H1 (cell line): Measurements from ENCODE around the gene CAMK1. TPM values are rescaled to one million over a fixed set of nuclear protein-coding genes. Genes with fewer than 3 reads are reported as not detected.

Source experiments
- CTCF ChIA-PET: fragments of 300-600 bp; sonication (Branson Sonifier 250); formaldehyde crosslinking; loops from one replicate; lab custom pipeline; 2021; ENCODE audit not compliant: partially characterized antibody; lab: Charles Lee
- POLR2A ChIA-PET: fragments of 300-600 bp; sonication (Branson Sonifier 250); formaldehyde crosslinking; loops from one replicate; lab custom pipeline; 2021; ENCODE audit warnings: inconsistent platforms; ENCODE audit not compliant: partially characterized antibody; lab: Charles Lee
- DNase-seq, 2 experiments: peaks; one replicate each; pipeline versions ENCODE4 v3.0.0 to v3.0.0-alpha.2; 2010 to 2022; ENCODE audit warnings: low spot score in 2 of 2, low read depth in 1 of 2, mixed read lengths in 1 of 2
- FAIRE-seq: peaks from 2 replicates; lab custom pipeline; 2011; peaks lifted over from hg19 to GRCh38; lab: Jason Lieb, UNC
- H2AFZ ChIP-seq: 2 replicates; pipeline ENCODE4 v1.8.1; 2012; ENCODE audit warnings: low read length, inconsistent platforms
- H2AK5ac ChIP-seq: 2 replicates; pipeline ENCODE4 v1.6.1; 2013; ENCODE audit warnings: low read depth, low read length
- H2BK120ac ChIP-seq: replicated peaks from 2 replicates; pipeline ENCODE3; 2013; ENCODE audit warnings: low read depth, low read length, inconsistent platforms
- H2BK12ac ChIP-seq: 2 replicates; pipeline ENCODE4 v1.6.1; 2013; ENCODE audit warnings: low read depth, low read length
- H2BK15ac ChIP-seq: 2 replicates; pipeline ENCODE4 v1.6.1; 2013; ENCODE audit warnings: low read length
- H2BK20ac ChIP-seq: 2 replicates; pipeline ENCODE4 v1.6.1; 2013; ENCODE audit warnings: low read length
- H2BK5ac ChIP-seq: 2 replicates; pipeline ENCODE4 v1.6.1; 2013; ENCODE audit warnings: low read depth, low read length
- H3K14ac ChIP-seq: 2 replicates; pipeline ENCODE4 v1.6.1; 2013; ENCODE audit warnings: inconsistent platforms; ENCODE audit not compliant: insufficient read length
- H3K18ac ChIP-seq: 2 replicates; pipeline ENCODE4 v1.6.1; 2013; ENCODE audit warnings: low read length; ENCODE audit errors: extremely low read depth
- H3K23ac ChIP-seq: 2 replicates; pipeline ENCODE4 v1.6.1; 2013; ENCODE audit warnings: inconsistent platforms; ENCODE audit not compliant: insufficient read length
- H3K23me2 ChIP-seq: 2 replicates; pipeline ENCODE4 v1.6.1; 2013; ENCODE audit warnings: low read depth, low read length
- H3K27ac ChIP-seq: 2 replicates; pipeline ENCODE4 v1.6.1; 2011; ENCODE audit warnings: low read depth, low read length, inconsistent platforms
- H3K27me3 ChIP-seq, 4 experiments: replicated peaks in 1 of 4; 1 replicate in 1 of 4; 2 replicates in 3 of 4; pipeline versions ENCODE4 v1.6.1 to v1.8.1; 2011 to 2013; ENCODE audit warnings: low read length in 3 of 4, mild to moderate bottlenecking in 3 of 4, inconsistent platforms in 2 of 4, mixed read lengths in 2 of 4, moderate library complexity in 1 of 4; ENCODE audit not compliant: control insufficient read depth in 3 of 4, insufficient read depth in 3 of 4; ENCODE audit errors: extremely low read depth in 1 of 4
- H3K36me3 ChIP-seq, 4 experiments: 2 replicates each; pipeline versions ENCODE4 v1.6.1 to v1.8.1; 2011 to 2013; ENCODE audit warnings: mild to moderate bottlenecking in 4 of 4, low read length in 3 of 4, moderate library complexity in 2 of 4, control low read depth in 1 of 4, inconsistent platforms in 1 of 4; ENCODE audit not compliant: insufficient read depth in 4 of 4, control insufficient read depth in 2 of 4
- H3K4ac ChIP-seq: replicated peaks from 2 replicates; pipeline ENCODE3; 2013; ENCODE audit warnings: low read length, low read depth, mixed read lengths, inconsistent platforms; ENCODE audit not compliant: insufficient read length
- H3K4me1 ChIP-seq, 4 experiments: replicated peaks in 1 of 4; 1 replicate in 1 of 4; 2 replicates in 3 of 4; pipeline versions ENCODE4 v1.6.1 to v1.8.1; 2011 to 2013; ENCODE audit warnings: low read length in 3 of 4, inconsistent platforms in 2 of 4, mixed read lengths in 1 of 4; ENCODE audit not compliant: insufficient read depth in 4 of 4, control insufficient read depth in 3 of 4
- H3K4me2 ChIP-seq, 2 experiments: 2 replicates each; pipeline versions ENCODE4 v1.6.1 to v1.8.1; 2011 to 2013; ENCODE audit warnings: low read depth in 2 of 2, low read length in 2 of 2, control low read depth in 1 of 2, inconsistent platforms in 1 of 2, mild to moderate bottlenecking in 1 of 2; ENCODE audit not compliant: insufficient read depth in 1 of 2
- H3K4me3 ChIP-seq, 4 experiments: fragments of 200-600, 300-600 bp in 1 of 4; sonication (generic), shearing (Covaris generic), sonication (Bioruptor Twin) in 1 of 4; 2 replicates each; pipeline versions ENCODE4 v1.5.1 to v1.8.1; 2011 to 2016; ENCODE audit warnings: low read length in 4 of 4, low read depth in 3 of 4, control low read depth in 2 of 4, inconsistent platforms in 2 of 4, mild to moderate bottlenecking in 2 of 4, mixed read lengths in 1 of 4, moderate library complexity in 1 of 4; ENCODE audit not compliant: insufficient read depth in 2 of 4; ENCODE audit errors: extremely low read depth in 1 of 4
- H3K56ac ChIP-seq: replicated peaks from 2 replicates; pipeline ENCODE3; 2013; ENCODE audit warnings: low read depth, mild to moderate bottlenecking, mixed read lengths, low read length, inconsistent platforms; ENCODE audit not compliant: insufficient read length
- H3K79me1 ChIP-seq: 2 replicates; pipeline ENCODE4 v1.6.1; 2013; ENCODE audit warnings: low read depth, low read length, control low read depth
- H3K79me2 ChIP-seq, 2 experiments: 2 replicates each; pipeline versions ENCODE4 v1.6.1 to v1.8.1; 2012 to 2013; ENCODE audit warnings: low read length in 2 of 2, mild to moderate bottlenecking in 2 of 2, inconsistent platforms in 1 of 2; ENCODE audit not compliant: insufficient read depth in 2 of 2, control insufficient read depth in 1 of 2
- H3K9ac ChIP-seq, 4 experiments: replicated peaks in 1 of 4; 1 replicate in 1 of 4; 2 replicates in 3 of 4; pipeline versions ENCODE4 v1.6.1 to v1.8.1; 2011 to 2013; ENCODE audit warnings: low read depth in 3 of 4, low read length in 3 of 4, control low read depth in 2 of 4, mild to moderate bottlenecking in 2 of 4, moderate library complexity in 2 of 4, inconsistent platforms in 1 of 4; ENCODE audit errors: extremely low read depth in 1 of 4
- H3K9me3 ChIP-seq, 2 experiments: 2 replicates each; pipeline versions ENCODE4 v1.6.1 to v1.8.1; 2012 to 2013; ENCODE audit warnings: mild to moderate bottlenecking in 2 of 2, moderate library complexity in 2 of 2, control low read depth in 1 of 2, inconsistent platforms in 1 of 2, low read depth in 1 of 2, low read length in 1 of 2, mixed read lengths in 1 of 2; ENCODE audit not compliant: insufficient read depth in 2 of 2
- H4K20me1 ChIP-seq, 2 experiments: replicated peaks in 1 of 2; 2 replicates each; pipeline versions ENCODE3 to v1.8.1; 2011 to 2013; ENCODE audit warnings: inconsistent platforms in 2 of 2, low read length in 2 of 2, mild to moderate bottlenecking in 1 of 2; ENCODE audit not compliant: insufficient read depth in 2 of 2, control insufficient read depth in 1 of 2
- H4K5ac ChIP-seq: 2 replicates; pipeline ENCODE4 v1.6.1; 2013; ENCODE audit warnings: low read length, low read depth, mixed read lengths, inconsistent platforms; ENCODE audit not compliant: insufficient read length
- H4K8ac ChIP-seq: 2 replicates; pipeline ENCODE4 v1.8.0; 2013; ENCODE audit warnings: mild to moderate bottlenecking, moderate library complexity, low read length, inconsistent platforms; ENCODE audit not compliant: insufficient read depth; ENCODE audit errors: extremely low read depth
- H4K91ac ChIP-seq: replicated peaks from 2 replicates; pipeline ENCODE3; 2013; ENCODE audit warnings: low read length, mixed read lengths, inconsistent platforms; ENCODE audit not compliant: insufficient read length
- ATF2 ChIP-seq: IDR thresholded peaks from 2 replicates; pipeline ENCODE4 v1.6.1; 2012; ENCODE audit warnings: low read length, inconsistent platforms
- BCL11A ChIP-seq, 2 experiments: IDR thresholded peaks; one replicate each; pipeline ENCODE4 v1.6.1; 2011; ENCODE audit warnings: low read depth in 2 of 2, low read length in 2 of 2, mild to moderate bottlenecking in 2 of 2
- BRCA1 ChIP-seq: IDR thresholded peaks from 2 replicates; pipeline ENCODE4 v1.6.1; 2012; ENCODE audit warnings: low read depth, low read length, improper control_type of control experiment
- CHD1 ChIP-seq: IDR thresholded peaks from 2 replicates; pipeline ENCODE4 v1.6.1; 2012; ENCODE audit warnings: low read depth, low read length, improper control_type of control experiment
- GTF2F1 ChIP-seq: IDR thresholded peaks from 2 replicates; pipeline ENCODE4 v1.6.1; 2012; ENCODE audit warnings: low read depth, low read length, improper control_type of control experiment, borderline replicate concordance
- KDM1A ChIP-seq: fragments of 200-600, 300-600 bp; sonication (generic); IDR thresholded peaks from 2 replicates; pipeline ENCODE4 v1.7.1; 2016; ENCODE audit warnings: mild to moderate bottlenecking, low read length, borderline replicate concordance
- NANOG ChIP-seq: IDR thresholded peaks from 2 replicates; pipeline ENCODE4 v1.6.1; 2011; ENCODE audit warnings: low read length, low read depth, mild to moderate bottlenecking, inconsistent platforms; ENCODE audit not compliant: insufficient read depth, poor library complexity, severe bottlenecking
- RBBP5 ChIP-seq: IDR thresholded peaks from 2 replicates; pipeline ENCODE4 v1.7.1; 2012; ENCODE audit warnings: low read depth, mild to moderate bottlenecking, inconsistent platforms, low read length, moderate library complexity, borderline replicate concordance
- WGBS, 2 experiments: shearing (Covaris generic) in 1 of 2; methylation state at CpG; one replicate each; pipeline versions ENCODE4 v1.1.6 to v1.1.7; 2013 to 2015; ENCODE audit warnings: low lambda C conversion rate in 2 of 2, mixed read lengths in 2 of 2, inconsistent platforms in 1 of 2, low coverage in 1 of 2, missing lambda C conversion rate in 1 of 2; ENCODE audit not compliant: insufficient replicate concordance in 2 of 2, insufficient coverage in 1 of 2, insufficient read length in 1 of 2; ENCODE audit errors: extremely low coverage in 1 of 2, missing lambda C conversion rate in 1 of 2; 5-methylcytosine and 5-hydroxymethylcytosine counted together
- polyA plus RNA-seq, 7 experiments: library from polyadenylated mRNA; depleted of rRNA in 3 of 7; stranded (reverse) in 5 of 7; unstranded in 2 of 7; fragments of >200 nt in 5 of 7; fragments of 200-250 nt in 2 of 7; gene quantifications; 1 replicate in 5 of 7; 2 replicates in 1 of 7; 4 replicates in 1 of 7; pipeline versions ENCODE4 v1.2.1 to v1.2.3, GENCODE V29; 2011 to 2013; ENCODE audit warnings: missing spikeins in 2 of 7, mixed read lengths in 2 of 7
- total RNA-seq: library from RNA; stranded (reverse); fragmentation: NEBNext Ultra II Directional; extraction: Animal tissue kit (Norgen Biotek cat#: 25700); gene quantifications from 2 replicates; pipeline ENCODE4 v1.2.1, GENCODE V29; 2021

CAMK1 gene
- total and polyA plus RNA-seq, 2 of the 8 experiments (the other 6 are each of a cell fraction or from before 2014, with no cell fraction given): 4.9 to 5.1 TPM

DNA sequence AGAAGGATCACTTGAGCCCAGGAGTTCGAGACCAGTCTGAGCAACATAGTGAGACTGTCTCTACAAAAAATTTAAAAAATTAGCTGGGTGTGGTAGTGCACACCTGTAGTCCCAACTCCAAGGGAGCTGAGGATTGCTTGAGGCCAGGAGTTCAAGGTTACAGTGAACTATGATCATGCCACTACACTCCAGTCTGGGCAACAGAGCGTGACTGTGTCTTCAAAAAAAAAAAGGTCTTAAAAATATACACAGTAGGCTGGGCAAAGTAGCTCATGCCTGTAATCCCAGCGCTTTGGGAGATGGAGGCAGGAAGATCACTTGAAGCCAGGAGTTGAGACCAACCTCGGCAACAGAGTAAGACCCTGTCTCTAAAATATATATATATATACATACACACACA lies 11.2 kb upstream of the CAMK1 start:
- no peak for FAIRE-seq
- H3K14ac ChIP-seq: no peak overlapping the region
- H3K4me2 ChIP-seq: no peak overlapping the region
- H3K36me3 ChIP-seq: peaks cover 4 to 35% (median 23%) of the 10 kb centered on the region in 4 experiments
- H3K56ac ChIP-seq: no peak overlapping the region
- H3K27me3 ChIP-seq: peaks cover 0 to 3% (median 0%) of the 10 kb centered on the region in 4 experiments; a peak in 1 of 7 replicates
- H3K9ac ChIP-seq: no peak overlapping the region
- H3K18ac ChIP-seq: no peak overlapping the region
- WGBS, 2 experiments: 90% methylated on average over 4 of the region's 4 CpGs; no CpG with 5 or more reads in 1 of the 2 experiments
- H2BK20ac ChIP-seq: no peak overlapping the region
- H3K4me1 ChIP-seq: no peaks in the 10 kb centered on the region
- no peak overlapping the region for H2AK5ac ChIP-seq
- no peaks in the 10 kb centered on the region for H4K20me1 ChIP-seq
- H3K27ac ChIP-seq: no peak overlapping the region
- H2BK12ac ChIP-seq: no peak overlapping the region
- no peaks in the 10 kb centered on the region for H3K79me1 ChIP-seq
- H3K9me3 ChIP-seq: no peaks in the 10 kb centered on the region
- no peak overlapping the region for H3K23ac ChIP-seq
- H3K23me2 ChIP-seq: no peaks in the 10 kb centered on the region; the same call in 1 of the 2 replicates
- POLR2A ChIA-PET: interaction anchor here (0.6 to 2.3 kb wide), 5 partner anchors 9 to 384 kb away, joined by 3 to 7 read pairs (median 3); no protein-coding TSS in a partner anchor
- H3K79me2 ChIP-seq: no peaks in the 10 kb centered on the region
- H2BK5ac ChIP-seq: no peak overlapping the region
- TF ChIP-seq BRCA1 (no peak), KDM1A (no peak), CHD1 (no peak), ATF2 (no peak), GTF2F1 (no peak), BCL11A (IDR thresholded peaks at IDR 0.05; ENCODE audit: low read depth in 2 of 2, low read length in 2 of 2) (no peak), NANOG (no peak), RBBP5 (no peak)
- TF ChIP-seq, all 59 proteins: peak for 0
- no peak for DNase-seq
- CTCF ChIA-PET: interaction anchor here (0.6 to 3.9 kb wide), 3 partner anchors 10 to 224 kb away, joined by 4 to 11 read pairs (median 6); no protein-coding TSS in a partner anchor
- Histone ChIP-seq H3K4me3 (no peak overlapping the region), H2BK15ac (no peak overlapping the region), H2BK120ac (no peak overlapping the region), H4K8ac (no peak overlapping the region), H3K4ac (no peak overlapping the region), H4K5ac (no peak overlapping the region), H2AFZ (no peak overlapping the region), H4K91ac (no peak overlapping the region)
